ENCODE data around the gene PSMB2.

DNA sequence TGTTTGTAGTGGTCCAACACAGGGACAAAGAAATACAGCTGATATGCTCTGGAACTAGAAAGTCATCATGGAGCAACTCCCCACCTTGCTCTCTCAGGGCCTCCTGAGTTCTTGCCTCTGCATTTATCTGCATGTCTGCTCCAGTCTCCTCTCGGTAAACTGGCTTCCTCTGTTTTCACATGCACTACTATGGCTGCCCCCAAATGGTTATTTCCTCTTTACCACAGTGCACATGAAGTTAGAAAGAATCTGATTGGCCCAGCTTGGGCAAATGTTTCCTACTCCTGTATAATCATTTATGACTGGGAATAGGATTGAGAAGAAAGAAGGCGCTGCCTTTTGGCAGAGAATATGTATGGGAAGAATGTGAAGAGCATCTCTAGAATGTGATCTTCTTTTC is 16.5 kb upstream of the PSMB2 start:
- TF ChIP-seq, protein P1, sequence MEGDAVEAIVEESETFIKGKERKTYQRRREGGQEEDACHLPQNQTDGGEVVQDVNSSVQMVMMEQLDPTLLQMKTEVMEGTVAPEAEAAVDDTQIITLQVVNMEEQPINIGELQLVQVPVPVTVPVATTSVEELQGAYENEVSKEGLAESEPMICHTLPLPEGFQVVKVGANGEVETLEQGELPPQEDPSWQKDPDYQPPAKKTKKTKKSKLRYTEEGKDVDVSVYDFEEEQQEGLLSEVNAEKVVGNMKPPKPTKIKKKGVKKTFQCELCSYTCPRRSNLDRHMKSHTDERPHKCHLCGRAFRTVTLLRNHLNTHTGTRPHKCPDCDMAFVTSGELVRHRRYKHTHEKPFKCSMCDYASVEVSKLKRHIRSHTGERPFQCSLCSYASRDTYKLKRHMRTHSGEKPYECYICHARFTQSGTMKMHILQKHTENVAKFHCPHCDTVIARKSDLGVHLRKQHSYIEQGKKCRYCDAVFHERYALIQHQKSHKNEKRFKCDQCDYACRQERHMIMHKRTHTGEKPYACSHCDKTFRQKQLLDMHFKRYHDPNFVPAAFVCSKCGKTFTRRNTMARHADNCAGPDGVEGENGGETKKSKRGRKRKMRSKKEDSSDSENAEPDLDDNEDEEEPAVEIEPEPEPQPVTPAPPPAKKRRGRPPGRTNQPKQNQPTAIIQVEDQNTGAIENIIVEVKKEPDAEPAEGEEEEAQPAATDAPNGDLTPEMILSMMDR (IDR thresholded peaks at IDR 0.05), result no peak
- TF ChIP-seq POLR2A (IDR thresholded peaks at IDR 0.05) (no peak), POLR2AphosphoS5 (IDR thresholded peaks at IDR 0.05) (no peak), EP300 (IDR thresholded peaks at IDR 0.05) (no peak)

Data from sigmoid colon (tissue), 4 donors.